Peyer's patch (tissue), 4 donors: ENCODE data around the gene SLC5A4. TPM values are rescaled to one million over a fixed set of nuclear protein-coding genes. Genes with fewer than 3 reads are reported as not detected.

Experiments used
- DNase-seq, 3 donors: peaks; one replicate each; pipeline ENCODE4 v3.0.0-alpha.2; 2017 to 2019
- H3K27ac ChIP-seq, 4 donors: fragments of 200-600 bp; sonication (generic); one replicate each; pipeline ENCODE4 v1.5.1; 2016 to 2019
- H3K27me3 ChIP-seq, 2 donors: fragments of 200-600 bp; sonication (generic); one replicate each; pipeline ENCODE4 v1.5.1; 2019
- H3K36me3 ChIP-seq, 3 donors: fragments of 200-600 bp; sonication (generic); one replicate each; pipeline ENCODE4 v1.5.1; 2016 to 2019
- H3K4me1 ChIP-seq, 4 donors: fragments of 200-600 bp; sonication (generic); one replicate each; pipeline ENCODE4 v1.5.1; 2016 to 2019
- H3K4me3 ChIP-seq, 4 donors: fragments of 200-600 bp; sonication (generic); 1 replicate in 3 of 4; 2 replicates in 1 of 4; pipeline ENCODE4 v1.5.1; 2016 to 2019; ENCODE audit warnings: mild to moderate bottlenecking in 1 of 4
- H3K9me3 ChIP-seq, 4 donors: fragments of 200-600 bp; sonication (generic); one replicate each; pipeline ENCODE4 v1.5.1; 2016 to 2019; ENCODE audit warnings: mild to moderate bottlenecking in 1 of 4
- POLR2A ChIP-seq, 2 donors: fragments of 450-650 bp; IDR thresholded peaks; one replicate each; pipeline ENCODE4 v1.5.1; 2017; ENCODE audit warnings: antibody characterized with exemption in 2 of 2, mild to moderate bottlenecking in 2 of 2, moderate library complexity in 2 of 2
- total RNA-seq, 4 donors: library from RNA; depleted of rRNA; stranded (reverse); fragments of >200 nt; gene quantifications; one replicate each; pipeline ENCODE4 v1.1.0, GENCODE V29; 2016
- TF ChIP-seq, protein P1 (sequence below), 6 experiments: fragments of 450-650 bp in 4 of 6; fragments of 200-600 bp in 2 of 6; sonication (generic) in 1 of 6; IDR thresholded peaks; one replicate each; pipeline ENCODE4 v1.5.1; 2017 to 2019; ENCODE audit warnings: antibody characterized with exemption in 6 of 6, mild to moderate bottlenecking in 3 of 6, moderate library complexity in 1 of 6

Gene SLC5A4
- total RNA-seq, 4 donors from 2014 or later = 1.7 to 56.9 (median 19.0) TPM

DNA sequence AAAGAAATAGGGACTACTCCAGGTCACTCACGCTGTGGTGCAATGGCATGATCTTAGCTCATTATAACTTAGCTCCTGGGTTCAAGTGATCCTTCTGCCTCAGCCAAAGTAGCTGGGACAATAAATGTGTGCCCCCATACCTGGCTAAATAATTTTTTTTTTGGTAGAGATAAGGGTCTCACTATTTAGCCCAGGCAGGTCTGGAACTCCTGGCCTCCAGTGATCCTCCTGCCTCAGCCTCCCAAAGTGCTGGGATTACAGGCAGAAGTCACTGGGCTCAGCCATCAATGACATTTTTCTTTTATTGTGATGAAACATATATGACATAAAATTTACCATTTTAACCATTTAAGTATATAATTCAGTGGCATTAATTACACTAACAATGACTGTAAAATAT is 10.6 kb downstream of the SLC5A4 start:
- H3K4me1 ChIP-seq = peaks cover 0 to 27% (median 0%) of the 10 kb centered on the region in 4 donors
- peak overlapping the region in 2 of 4 donors; percentile 27 to 32 for H3K27ac ChIP-seq

GRCh38 chr22:32240461-32240860 is 14.7 kb downstream of the SLC5A4 start:
- TF ChIP-seq POLR2A (IDR thresholded peaks at IDR 0.05) = no peak
- TF ChIP-seq, protein P1, sequence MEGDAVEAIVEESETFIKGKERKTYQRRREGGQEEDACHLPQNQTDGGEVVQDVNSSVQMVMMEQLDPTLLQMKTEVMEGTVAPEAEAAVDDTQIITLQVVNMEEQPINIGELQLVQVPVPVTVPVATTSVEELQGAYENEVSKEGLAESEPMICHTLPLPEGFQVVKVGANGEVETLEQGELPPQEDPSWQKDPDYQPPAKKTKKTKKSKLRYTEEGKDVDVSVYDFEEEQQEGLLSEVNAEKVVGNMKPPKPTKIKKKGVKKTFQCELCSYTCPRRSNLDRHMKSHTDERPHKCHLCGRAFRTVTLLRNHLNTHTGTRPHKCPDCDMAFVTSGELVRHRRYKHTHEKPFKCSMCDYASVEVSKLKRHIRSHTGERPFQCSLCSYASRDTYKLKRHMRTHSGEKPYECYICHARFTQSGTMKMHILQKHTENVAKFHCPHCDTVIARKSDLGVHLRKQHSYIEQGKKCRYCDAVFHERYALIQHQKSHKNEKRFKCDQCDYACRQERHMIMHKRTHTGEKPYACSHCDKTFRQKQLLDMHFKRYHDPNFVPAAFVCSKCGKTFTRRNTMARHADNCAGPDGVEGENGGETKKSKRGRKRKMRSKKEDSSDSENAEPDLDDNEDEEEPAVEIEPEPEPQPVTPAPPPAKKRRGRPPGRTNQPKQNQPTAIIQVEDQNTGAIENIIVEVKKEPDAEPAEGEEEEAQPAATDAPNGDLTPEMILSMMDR (IDR thresholded peaks at IDR 0.05) = no peak
- no peak overlapping the region for H3K4me3 ChIP-seq
- peaks cover 0 to 22% (median 0%) of the 10 kb centered on the region in 4 donors for H3K4me1 ChIP-seq
- no peaks in the 10 kb centered on the region for H3K9me3 ChIP-seq
- H3K36me3 ChIP-seq = no peaks in the 10 kb centered on the region
- no peak for DNase-seq
- H3K27me3 ChIP-seq = no peaks in the 10 kb centered on the region
- peak overlapping the region in 1 of 4 donors; percentile 3 for H3K27ac ChIP-seq

More for the DNA sequence above, 10.6 kb downstream of the SLC5A4 start:
- no peaks in the 10 kb centered on the region for H3K9me3 ChIP-seq
- no peak for TF ChIP-seq POLR2A (IDR thresholded peaks at IDR 0.05)
- TF ChIP-seq, protein P1 (IDR thresholded peaks at IDR 0.05) = no peak
- H3K36me3 ChIP-seq = no peaks in the 10 kb centered on the region
- H3K27me3 ChIP-seq = no peaks in the 10 kb centered on the region
- no peak for DNase-seq
- H3K4me3 ChIP-seq = no peak overlapping the region

DNA sequence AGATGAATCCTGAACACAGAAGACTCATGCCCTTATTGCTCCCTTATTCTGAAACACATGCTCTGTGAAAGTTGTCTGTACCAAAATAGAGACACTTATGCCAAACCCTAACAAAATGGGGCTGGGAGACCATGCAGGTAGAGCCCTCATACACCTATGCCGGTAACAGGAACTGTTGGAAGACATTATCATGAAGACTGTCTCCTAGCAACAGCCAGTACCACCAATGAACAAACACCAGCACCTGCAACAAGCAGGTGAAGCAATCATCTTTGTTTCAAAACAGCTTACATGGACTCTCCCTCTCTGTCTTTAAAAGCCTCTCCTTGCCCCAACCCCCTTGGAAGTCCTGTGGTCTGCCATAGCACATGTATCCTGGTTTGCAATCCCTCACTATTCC is 17.2 kb downstream of the SLC5A4 start:
- no peak for DNase-seq
- no peaks in the 10 kb centered on the region for H3K36me3 ChIP-seq
- no peak for TF ChIP-seq POLR2A (IDR thresholded peaks at IDR 0.05)
- TF ChIP-seq, protein P1 (IDR thresholded peaks at IDR 0.05) = no peak

GRCh38 chr22:32236970-32237369 is 18.2 kb downstream of the SLC5A4 start:
- no peaks in the 10 kb centered on the region for H3K9me3 ChIP-seq
- TF ChIP-seq, protein P1 (IDR thresholded peaks at IDR 0.05) = no peak
- TF ChIP-seq POLR2A (IDR thresholded peaks at IDR 0.05) = no peak
- no peaks in the 10 kb centered on the region for H3K27me3 ChIP-seq
- H3K4me1 ChIP-seq = peaks cover 0 to 11% (median 0%) of the 10 kb centered on the region in 4 donors
- DNase-seq = no peak
- no peak overlapping the region for H3K27ac ChIP-seq
- H3K4me3 ChIP-seq = no peak overlapping the region
- H3K36me3 ChIP-seq = no peaks in the 10 kb centered on the region

More for the DNA sequence above, 17.2 kb downstream of the SLC5A4 start:
- Histone ChIP-seq H3K4me3 (no peak overlapping the region), H3K9me3 (no peaks in the 10 kb centered on the region), H3K4me1 (peaks cover 0 to 19% (median 0%) of the 10 kb centered on the region in 4 donors), H3K27me3 (no peaks in the 10 kb centered on the region), H3K27ac (no peak overlapping the region)

DNA sequence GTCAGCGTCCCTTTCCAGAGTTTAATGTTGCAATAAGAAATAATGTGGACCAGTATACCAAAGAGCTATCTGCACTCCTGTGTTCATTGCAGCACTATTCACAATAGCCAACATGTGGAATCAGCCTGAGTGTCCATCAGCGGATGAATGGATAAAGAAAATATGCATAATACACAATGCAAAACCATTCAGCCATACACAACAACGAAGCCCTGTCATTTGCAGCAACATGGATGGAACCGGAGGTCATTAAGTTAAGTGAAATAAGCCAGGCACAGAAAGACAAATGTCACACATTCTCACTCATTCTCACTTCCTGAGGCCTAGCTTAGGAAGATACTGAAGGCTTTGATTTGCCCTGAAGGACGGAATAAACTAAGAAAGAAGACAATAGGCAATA is 22.1 kb downstream of the SLC5A4 start:
- Histone ChIP-seq H3K9me3 (no peaks in the 10 kb centered on the region), H3K36me3 (peaks cover 0 to 5% (median 0%) of the 10 kb centered on the region in 3 donors), H3K27me3 (no peaks in the 10 kb centered on the region), H3K4me1 (no peaks in the 10 kb centered on the region), H3K27ac (no peak overlapping the region), H3K4me3 (no peak overlapping the region)
- DNase-seq = no peak
- no peak for TF ChIP-seq POLR2A (IDR thresholded peaks at IDR 0.05)
- TF ChIP-seq, protein P1 (IDR thresholded peaks at IDR 0.05) = no peak
